T-helper 1 cell treated with Interleukin-12 subunit alpha and Interleukin-12 subunit beta and Interleukin-4 antibody, amounts not matched to agents 30 μg/mL and 1 μg/mL, for 36 hours (primary cell): ENCODE measurements around the gene RGL3.
"Not testable (repeated sequence)": the region's sequence is repeated elsewhere in the genome, so short reads cannot be mapped to it uniquely, and the experiment has no call there.

Experiments
- H3K27ac Mint-ChIP-seq: one replicate; pipeline ENCODE4 v1.8.0; 2021; ENCODE audit warnings: mild to moderate bottlenecking, mixed read lengths
- H3K27me3 Mint-ChIP-seq: one replicate; pipeline ENCODE4 v1.8.0; 2021; ENCODE audit warnings: low read depth, mixed read lengths
- H3K36me3 Mint-ChIP-seq: one replicate; pipeline ENCODE4 v1.8.0; 2021; ENCODE audit warnings: low read depth, mixed read lengths
- H3K4me1 Mint-ChIP-seq: one replicate; pipeline ENCODE4 v1.8.0; 2021; ENCODE audit warnings: low read depth, mixed read lengths
- H3K4me3 Mint-ChIP-seq: one replicate; pipeline ENCODE4 v1.8.0; 2021; ENCODE audit warnings: mild to moderate bottlenecking, moderate library complexity, mixed read lengths
- H3K9me3 Mint-ChIP-seq: one replicate; pipeline ENCODE4 v1.8.0; 2021; ENCODE audit warnings: mixed read lengths

Gene RGL3

GRCh38 chr19:11356676-11357550 lies 62.2 kb downstream of the RGL3 start:
- Mint-ChIP-seq H3K36me3 (no peaks in the 10 kb centered on the region), H3K4me1 (peaks cover 8% of the 10 kb centered on the region), H3K27me3 (peaks cover 11% of the 10 kb centered on the region), H3K27ac (no peak overlapping the region), H3K4me3 (peak overlapping the region; percentile 79), H3K9me3 (no peaks in the 10 kb centered on the region)

GRCh38 chr19:11356074-11356397 lies 63.1 kb downstream of the RGL3 start:
- Mint-ChIP-seq H3K9me3 (no peaks in the 10 kb centered on the region), H3K36me3 (no peaks in the 10 kb centered on the region), H3K27me3 (peaks cover 11% of the 10 kb centered on the region), H3K4me3 (peak overlapping the region; percentile 79), H3K4me1 (peaks cover 8% of the 10 kb centered on the region), H3K27ac (peak overlapping the region; percentile 66)

- peak within 1 kb of the TSS; percentile 79 for H3K4me3 Mint-ChIP-seq
- peaks cover 8% of the 10 kb centered on the region for H3K4me1 Mint-ChIP-seq
- peaks cover 11% of the 10 kb centered on the region for H3K27me3 Mint-ChIP-seq
- no peaks in the 10 kb centered on the region for H3K9me3 Mint-ChIP-seq
- peak within 1 kb of the TSS; percentile 66 for H3K27ac Mint-ChIP-seq
- no peaks in the 10 kb centered on the region for H3K36me3 Mint-ChIP-seq
Measured at GRCh38 chr19:11355160-11356073, 63.7 kb downstream of the RGL3 start, which contains the start of gene PLPPR2. Gene PLPPR2 (plus strand): TSS chr19:11355432. CDS start chr19:11357674, 2,242 bp downstream.

DNA sequence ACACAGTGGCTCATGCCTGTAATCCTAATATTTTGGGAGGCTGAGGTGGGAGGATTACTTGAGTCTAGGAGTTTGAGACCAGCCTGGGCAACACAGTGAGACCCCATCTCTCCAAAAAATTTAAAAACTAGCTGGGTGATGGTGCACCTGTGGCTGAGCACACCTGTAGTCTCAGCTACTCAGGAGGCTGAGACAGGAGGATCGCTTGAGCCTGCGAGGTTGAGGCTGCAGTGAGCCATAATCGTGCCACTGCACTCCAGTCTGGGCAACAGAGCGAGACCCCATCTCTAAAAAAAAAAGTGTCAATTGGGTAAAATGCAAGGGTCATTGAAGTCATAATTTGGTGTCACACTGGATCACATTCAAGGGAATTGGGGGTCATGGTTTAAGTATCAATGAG lies 65.0 kb downstream of the RGL3 start:
- H3K27me3 Mint-ChIP-seq = peaks cover 11% of the 10 kb centered on the region
- H3K9me3 Mint-ChIP-seq, H3K27ac Mint-ChIP-seq, H3K4me1 Mint-ChIP-seq, H3K36me3 Mint-ChIP-seq, H3K4me3 Mint-ChIP-seq: not testable (repeated sequence)

- Mint-ChIP-seq H3K4me1 (peaks cover 19% of the 10 kb centered on the region), H3K27ac (no peak overlapping the region), H3K27me3 (no peaks in the 10 kb centered on the region), H3K9me3 (peaks cover 8% of the 10 kb centered on the region), H3K4me3 (no peak overlapping the region), H3K36me3 (peaks cover 1% of the 10 kb centered on the region)
Measured at GRCh38 chr19:11349171-11349570, 69.9 kb downstream of the RGL3 start.

DNA sequence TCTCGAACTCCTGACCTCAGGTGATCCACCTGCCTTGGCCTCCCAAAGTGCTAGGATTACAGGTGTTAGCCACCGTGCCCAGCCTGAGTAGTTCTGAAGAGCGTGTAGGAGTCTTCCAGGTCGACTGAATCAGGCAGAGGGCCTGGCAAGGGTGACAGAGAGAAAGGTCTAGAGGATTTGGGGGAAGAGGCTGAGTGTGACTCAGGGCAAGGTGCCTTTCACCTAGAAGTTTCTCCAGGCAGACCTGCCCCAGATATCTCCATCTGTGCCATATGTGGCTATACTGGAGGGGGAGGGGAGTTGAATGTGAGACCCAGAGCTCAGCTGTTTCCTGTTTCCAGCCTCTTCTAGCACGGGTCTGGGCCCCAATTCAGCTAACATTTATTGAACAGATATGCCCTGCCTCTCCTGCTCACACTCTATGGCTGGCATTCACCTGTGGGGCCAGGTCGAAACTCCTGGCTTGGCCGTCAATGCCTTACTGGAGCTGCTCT lies 71.5 kb downstream of the RGL3 start:
- Mint-ChIP-seq H3K27ac (no peak overlapping the region), H3K4me3 (peak overlapping the region; percentile 93), H3K4me1 (peaks cover 19% of the 10 kb centered on the region), H3K27me3 (no peaks in the 10 kb centered on the region), H3K36me3 (peaks cover 2% of the 10 kb centered on the region), H3K9me3 (peaks cover 8% of the 10 kb centered on the region)

- Mint-ChIP-seq H3K9me3 (peaks cover 8% of the 10 kb centered on the region), H3K4me1 (peaks cover 19% of the 10 kb centered on the region)
Measured at GRCh38 chr19:11346104-11346940, 72.8 kb downstream of the RGL3 start, which contains the start of the genes CCDC159 and TMEM205. Gene CCDC159 (plus strand): TSS chr19:11346519. CDS start chr19:11346607, 88 bp downstream. Gene TMEM205 (minus strand): TSS chr19:11346268. CDS start chr19:11345619, 649 bp downstream.

GRCh38 chr19:11345122-11345803 lies 73.9 kb downstream of the RGL3 start:
- peaks cover 8% of the 10 kb centered on the region for H3K9me3 Mint-ChIP-seq
- H3K4me1 Mint-ChIP-seq = peaks cover 19% of the 10 kb centered on the region
- peaks cover 6% of the 10 kb centered on the region for H3K36me3 Mint-ChIP-seq
- no peaks in the 10 kb centered on the region for H3K27me3 Mint-ChIP-seq
- H3K27ac Mint-ChIP-seq = peak overlapping the region; percentile 95
- peak overlapping the region; percentile 93 for H3K4me3 Mint-ChIP-seq

More at GRCh38 chr19:11346104-11346940, 72.8 kb downstream of the RGL3 start, which contains the start of the genes CCDC159 and TMEM205:
- Mint-ChIP-seq H3K4me3 (peak within 1 kb of the TSS; percentile 93), H3K36me3 (peaks cover 6% of the 10 kb centered on the region), H3K27ac (peak within 1 kb of the TSS; percentile 95), H3K27me3 (no peaks in the 10 kb centered on the region)
